Astrocyte (in vitro differentiated cells and primary cell): Measurements from ENCODE around the gene CREB3L4.

Experiments
- CTCF ChIP-seq: IDR thresholded peaks from 2 replicates; pipeline ENCODE4 v1.5.1; 2011; ENCODE audit warnings: low read depth, mild to moderate bottlenecking, inconsistent platforms, low read length, moderate library complexity; ENCODE audit not compliant: insufficient read depth
- EZH2 ChIP-seq: IDR thresholded peaks from 2 replicates; pipeline ENCODE4 v1.6.1; 2012; ENCODE audit warnings: mild to moderate bottlenecking, low read length, inconsistent platforms; ENCODE audit not compliant: insufficient read depth

DNA sequence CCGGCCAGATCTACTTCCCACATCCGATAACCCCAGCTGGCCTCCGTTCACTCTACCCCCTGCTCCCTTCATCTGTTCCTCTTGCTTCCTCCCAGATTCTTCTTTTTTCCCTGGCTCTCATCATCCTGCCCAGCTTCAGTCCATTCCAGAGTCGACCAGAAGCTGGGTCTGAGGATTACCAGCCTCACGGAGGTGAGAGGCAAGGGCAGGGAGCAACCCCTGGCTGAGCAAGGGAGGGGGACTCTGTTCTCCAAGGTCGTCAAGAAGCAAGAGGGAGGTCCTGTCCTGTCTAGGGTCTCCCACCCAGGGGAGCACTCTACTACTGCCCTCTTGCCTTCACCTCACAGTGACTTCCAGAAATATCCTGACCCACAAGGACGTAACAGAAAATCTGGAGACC, 5.8 kb downstream of the CREB3L4 start:
- TF ChIP-seq CTCF: no peak
- no peak for TF ChIP-seq EZH2
